T-helper 17 cell (primary cell): ENCODE measurements around the gene EHF. TPM values are rescaled to one million over a fixed set of nuclear protein-coding genes. Genes with fewer than 3 reads are reported as not detected.
"Not testable (repeated sequence)": the region's sequence is repeated elsewhere in the genome, so short reads cannot be mapped to it uniquely, and the experiment has no call there.

ENCODE experiments used
- ATAC-seq: fragments of 150-1000 bp; cut with Tn5 transposase; 2 replicates; pipeline ENCODE4 v1.10.0; 2021; ENCODE audit warnings: mild to moderate bottlenecking, moderate library complexity
- DNase-seq, 3 donors: peaks; one replicate each; pipeline versions ENCODE4 v3.0.0 to v3.0.0-alpha.2; 2020 to 2021
- H3K9me3 ChIP-seq: one replicate; pipeline ENCODE4 v1.7.0; 2013; ENCODE audit warnings: low read length, mild to moderate bottlenecking; ENCODE audit not compliant: control insufficient read depth, poor library complexity, severe bottlenecking
- H3K27ac Mint-ChIP-seq: one replicate; pipeline ENCODE4 v1.8.0; 2022; ENCODE audit warnings: mild to moderate bottlenecking, moderate library complexity, mixed read lengths
- H3K27me3 Mint-ChIP-seq: one replicate; pipeline ENCODE4 v1.8.0; 2022; ENCODE audit warnings: mixed read lengths
- H3K36me3 Mint-ChIP-seq: one replicate; pipeline ENCODE4 v1.8.0; 2022; ENCODE audit warnings: low read depth, mixed read lengths
- H3K4me1 Mint-ChIP-seq: one replicate; pipeline ENCODE4 v1.8.0; 2022; ENCODE audit warnings: mild to moderate bottlenecking, mixed read lengths
- H3K4me3 Mint-ChIP-seq: one replicate; pipeline ENCODE4 v1.8.0; 2022; ENCODE audit warnings: mild to moderate bottlenecking, moderate library complexity, mixed read lengths
- total RNA-seq, 4 donors: library from RNA in 2 of 4; stranded (reverse) in 2 of 4; gene quantifications; one replicate each; pipeline ENCODE4 v1.2.3 and lab custom pipeline; 2022 to 2026

EHF gene
- total RNA-seq, 2 donors from 2014 or later = 0.34 to 0.65 TPM

DNA sequence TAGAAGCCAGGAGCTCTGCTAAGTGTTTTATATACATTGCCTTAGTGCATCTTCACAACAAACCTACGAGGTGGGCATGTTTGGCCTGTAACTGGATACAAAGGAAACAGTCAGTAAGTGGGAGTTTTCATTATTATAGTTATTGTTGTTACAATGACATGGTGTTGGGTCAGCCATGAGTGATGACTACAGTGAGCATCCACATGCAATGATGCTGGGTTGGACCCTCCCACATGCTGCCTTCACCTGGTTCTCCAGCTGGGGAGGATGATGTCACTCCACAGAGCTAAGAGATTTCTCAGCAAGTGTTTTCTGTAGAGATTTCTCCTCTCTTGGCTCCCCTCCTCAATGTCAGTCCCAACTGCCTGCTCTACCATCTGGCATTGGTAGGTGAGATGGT, 59.3 kb downstream of the EHF start:
- H3K4me3 Mint-ChIP-seq = no peak overlapping the region
- no peaks in the 10 kb centered on the region for H3K4me1 Mint-ChIP-seq
- ATAC-seq (no peak), DNase-seq (no peak)
- H3K27me3 Mint-ChIP-seq = peaks cover 29% of the 10 kb centered on the region
- H3K36me3 Mint-ChIP-seq = no peaks in the 10 kb centered on the region
- H3K9me3 ChIP-seq = no peaks in the 10 kb centered on the region
- H3K27ac Mint-ChIP-seq = no peak overlapping the region

DNA sequence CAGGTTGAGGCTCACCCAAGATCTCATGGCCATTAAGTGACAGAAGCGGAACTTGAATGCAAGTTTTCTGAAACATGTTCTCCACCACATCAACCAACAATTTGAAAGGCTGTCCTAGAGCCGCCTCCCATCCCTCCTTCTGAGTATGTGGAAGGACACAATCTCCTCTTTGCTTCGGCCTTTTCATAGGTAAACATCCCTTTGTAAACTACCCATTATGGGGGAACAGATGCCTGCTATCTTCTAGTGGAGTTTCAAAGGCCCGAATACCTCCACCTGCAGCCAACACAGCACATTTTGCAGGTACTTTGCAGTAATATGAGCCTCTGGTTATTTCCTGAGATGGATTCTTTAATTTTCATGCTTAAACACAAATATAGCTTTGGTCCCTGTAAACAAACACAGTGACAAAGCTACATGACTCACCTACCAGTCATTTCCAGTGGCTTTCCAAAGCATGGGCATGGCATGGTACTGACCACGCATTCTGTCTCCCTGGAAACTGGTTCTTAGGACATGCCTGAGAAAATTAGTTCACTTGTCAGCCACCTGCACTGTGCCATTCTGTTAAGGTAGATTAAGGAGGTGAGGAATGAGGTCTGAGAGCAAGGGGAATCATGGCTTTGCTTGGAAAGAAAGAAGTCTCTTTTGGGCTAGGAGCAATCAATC, 60.2 kb downstream of the EHF start:
- no peak for DNase-seq
- no peaks in the 10 kb centered on the region for H3K4me1 Mint-ChIP-seq

DNA sequence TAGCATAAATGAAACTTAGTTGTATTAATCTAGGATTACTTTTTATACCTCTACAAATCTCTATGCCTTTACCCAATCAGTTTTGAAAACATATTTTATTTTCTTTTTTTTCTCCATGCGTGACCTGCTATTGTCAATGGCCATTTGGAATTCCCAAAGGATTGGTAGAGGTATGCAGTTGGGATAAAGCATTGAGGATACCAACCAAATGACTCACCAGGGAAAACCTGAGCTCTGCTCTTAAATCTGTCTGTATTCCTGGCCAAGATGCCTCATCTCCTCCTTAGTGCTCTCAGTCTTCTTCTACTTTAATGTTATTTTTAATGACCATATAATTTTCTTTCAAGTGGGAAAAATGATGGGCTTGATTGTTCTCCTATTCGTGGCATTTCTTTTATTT, 61.9 kb downstream of the EHF start:
- H3K9me3 ChIP-seq = no peaks in the 10 kb centered on the region
- ATAC-seq (no peak), DNase-seq (no peak)
- Mint-ChIP-seq H3K4me3 (no peak overlapping the region), H3K27me3 (peaks cover 13% of the 10 kb centered on the region), H3K36me3 (no peaks in the 10 kb centered on the region), H3K4me1 (no peaks in the 10 kb centered on the region), H3K27ac (no peak overlapping the region)

More for the DNA sequence above, 60.2 kb downstream of the EHF start:
- no peaks in the 10 kb centered on the region for H3K9me3 ChIP-seq
- no peaks in the 10 kb centered on the region for H3K36me3 Mint-ChIP-seq
- H3K4me3 Mint-ChIP-seq = no peak overlapping the region
- H3K27me3 Mint-ChIP-seq = peaks cover 25% of the 10 kb centered on the region
- H3K27ac Mint-ChIP-seq = no peak overlapping the region
- no peak for ATAC-seq

DNA sequence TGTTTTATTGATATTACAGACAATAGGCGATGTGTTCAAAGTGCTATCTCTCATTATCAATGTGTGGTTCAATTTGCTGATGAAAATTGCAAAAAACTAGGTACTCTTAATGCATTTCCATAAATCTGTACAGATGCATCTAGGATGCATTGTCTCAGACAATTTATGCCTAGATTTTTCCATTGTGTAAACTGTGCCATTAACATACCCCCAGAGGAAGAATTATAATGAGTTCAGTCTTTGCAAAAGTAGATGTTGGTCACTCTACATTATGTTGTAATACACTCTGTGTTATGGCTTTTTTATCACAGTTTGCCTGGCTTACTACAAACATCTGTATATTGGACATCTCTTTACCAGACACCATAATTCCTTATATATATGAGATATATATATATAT, 62.5 kb downstream of the EHF start:
- H3K4me1 Mint-ChIP-seq = no peaks in the 10 kb centered on the region
- H3K9me3 ChIP-seq = no peaks in the 10 kb centered on the region
- DNase-seq (no peak), ATAC-seq (no peak)
- H3K4me3 Mint-ChIP-seq = no peak overlapping the region
- no peak overlapping the region for H3K27ac Mint-ChIP-seq
- H3K36me3 Mint-ChIP-seq = no peaks in the 10 kb centered on the region
- H3K27me3 Mint-ChIP-seq = peaks cover 8% of the 10 kb centered on the region

DNA sequence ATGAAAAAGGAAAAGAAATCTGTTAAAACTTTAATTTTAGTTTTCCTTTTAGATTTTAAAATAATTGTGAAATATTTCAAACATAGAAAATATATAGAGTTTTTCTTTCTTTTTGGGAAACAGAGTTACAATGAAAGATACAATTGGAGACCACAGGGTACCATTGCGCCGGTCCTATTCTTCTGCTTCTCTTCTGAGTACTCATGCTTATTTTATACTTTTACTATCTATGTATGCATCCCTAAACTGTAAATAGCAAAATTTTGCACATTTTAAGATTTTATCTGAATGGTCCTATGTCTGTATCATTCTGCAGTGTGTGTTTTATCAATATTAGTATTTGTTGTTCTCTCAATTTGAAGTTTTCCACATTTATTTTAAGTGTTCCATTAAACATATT, 65.0 kb downstream of the EHF start:
- Mint-ChIP-seq H3K4me1 (no peaks in the 10 kb centered on the region), H3K4me3 (no peak overlapping the region), H3K27ac (no peak overlapping the region), H3K36me3 (no peaks in the 10 kb centered on the region), H3K27me3 (no peaks in the 10 kb centered on the region)
- H3K9me3 ChIP-seq = no peaks in the 10 kb centered on the region
- no peak for ATAC-seq
- DNase-seq = no peak

DNA sequence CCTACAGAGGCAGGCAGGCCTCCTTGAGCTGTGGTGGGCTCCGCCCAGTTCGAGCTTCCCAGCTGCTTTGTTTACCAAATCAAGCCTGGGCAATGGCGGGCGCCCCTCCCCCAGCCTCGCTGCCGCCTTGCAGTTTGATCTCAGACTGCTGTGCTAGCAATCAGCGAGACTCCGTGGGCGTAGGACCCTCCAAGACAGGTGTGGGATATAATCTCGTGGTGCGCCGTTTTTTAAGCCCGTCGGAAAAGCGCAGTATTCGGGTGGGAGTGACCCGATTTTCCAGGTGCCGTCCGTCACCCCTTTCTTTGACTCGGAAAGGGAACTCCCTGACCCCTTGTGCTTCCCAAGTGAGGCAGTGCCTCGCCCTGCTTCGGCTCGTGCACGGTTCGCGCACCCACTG, 71.4 kb downstream of the EHF start:
- H3K27ac Mint-ChIP-seq, H3K27me3 Mint-ChIP-seq, H3K9me3 ChIP-seq, H3K36me3 Mint-ChIP-seq, DNase-seq, H3K4me3 Mint-ChIP-seq, H3K4me1 Mint-ChIP-seq, ATAC-seq: not testable (repeated sequence)

DNA sequence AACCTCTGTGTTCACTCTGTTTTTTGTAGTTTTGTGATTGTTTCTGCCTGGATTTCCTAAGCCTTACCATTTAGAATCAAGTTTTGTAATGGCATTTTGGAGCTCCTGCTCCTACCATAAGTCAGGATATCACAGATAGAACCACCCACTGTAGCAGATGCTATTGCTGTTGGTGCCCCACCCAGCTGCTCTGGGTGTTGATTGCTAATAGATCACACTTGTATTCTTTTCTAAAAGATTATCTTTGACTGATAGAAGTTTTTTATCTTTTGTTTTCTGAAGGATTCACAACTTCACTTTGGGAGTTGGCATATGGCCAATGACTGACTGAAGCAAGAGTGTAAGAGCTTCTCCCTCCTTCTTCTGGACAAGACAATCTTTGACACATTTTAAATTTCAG, 76.0 kb downstream of the EHF start:
- no peak overlapping the region for H3K4me3 Mint-ChIP-seq
- ATAC-seq (no peak), DNase-seq (no peak)
- H3K9me3 ChIP-seq = peaks cover 3% of the 10 kb centered on the region
- H3K36me3 Mint-ChIP-seq = peaks cover 2% of the 10 kb centered on the region
- H3K4me1 Mint-ChIP-seq = no peaks in the 10 kb centered on the region
- H3K27me3 Mint-ChIP-seq = peaks cover 19% of the 10 kb centered on the region
- H3K27ac Mint-ChIP-seq = no peak overlapping the region

DNA sequence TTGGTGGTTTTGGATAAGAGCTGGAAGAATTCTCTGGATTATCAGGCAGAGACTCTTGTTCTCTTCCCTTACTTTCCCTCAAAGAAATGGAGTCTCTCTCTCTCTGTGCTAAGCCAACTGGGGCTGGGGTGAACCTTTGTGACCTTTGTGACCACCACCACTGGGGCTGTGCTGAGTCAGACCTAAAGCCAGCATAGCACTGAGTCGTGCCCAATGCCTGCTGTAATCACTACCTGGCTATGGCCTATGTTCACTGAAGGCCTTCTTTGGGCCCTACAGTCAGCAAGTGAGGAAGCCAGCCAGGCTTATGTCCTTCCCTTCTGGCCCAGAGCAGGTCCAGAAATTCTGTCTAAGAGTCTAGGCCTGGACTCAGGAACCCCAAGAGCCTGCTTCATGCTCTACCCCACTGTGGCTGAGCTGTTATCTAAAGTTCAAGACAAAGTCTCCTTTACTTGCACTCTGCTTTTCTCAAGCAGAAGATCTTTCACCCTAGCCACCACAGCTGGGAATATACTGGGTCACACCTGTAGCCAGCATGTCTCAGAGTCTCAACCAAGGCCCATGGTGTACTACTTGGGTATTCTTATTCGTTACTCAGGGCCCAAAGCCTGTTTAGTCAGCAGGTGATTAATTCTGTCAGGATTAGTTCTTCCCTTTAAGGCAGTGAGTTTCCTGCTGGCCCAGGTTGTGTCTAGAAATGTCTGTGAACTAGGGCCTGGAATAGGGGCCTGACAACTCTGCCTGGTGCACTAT, 86.0 kb downstream of the EHF start:
- DNase-seq = no peak
- no peak overlapping the region for H3K4me3 Mint-ChIP-seq
- H3K36me3 Mint-ChIP-seq = no peaks in the 10 kb centered on the region
- peaks cover 2% of the 10 kb centered on the region for H3K9me3 ChIP-seq
- no peak overlapping the region for H3K27ac Mint-ChIP-seq
- ATAC-seq = no peak
- peaks cover 8% of the 10 kb centered on the region for H3K27me3 Mint-ChIP-seq
- H3K4me1 Mint-ChIP-seq = no peaks in the 10 kb centered on the region

DNA sequence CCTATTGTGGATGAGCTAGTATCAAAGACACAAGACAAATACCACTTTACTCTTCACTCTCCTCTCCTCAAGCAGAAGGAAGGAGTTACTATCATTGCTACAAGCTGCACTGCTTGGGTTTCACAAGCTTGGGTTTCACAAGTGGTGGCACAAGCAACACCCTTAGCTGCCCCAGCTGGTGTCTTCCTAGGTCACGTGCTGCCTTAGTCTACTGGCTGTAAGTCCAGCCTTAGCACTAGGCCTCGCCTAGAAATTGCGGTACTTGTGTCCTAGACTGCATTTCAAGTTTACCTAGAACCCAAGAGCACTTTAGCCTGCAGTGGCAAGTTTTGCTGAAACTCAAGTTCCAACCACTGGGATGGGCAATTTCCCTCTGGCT, 86.6 kb downstream of the EHF start:
- peaks cover 2% of the 10 kb centered on the region for H3K9me3 ChIP-seq
- H3K4me3 Mint-ChIP-seq = no peak overlapping the region
- no peaks in the 10 kb centered on the region for H3K4me1 Mint-ChIP-seq
- ATAC-seq (no peak), DNase-seq (no peak)
- H3K36me3 Mint-ChIP-seq = no peaks in the 10 kb centered on the region
- no peak overlapping the region for H3K27ac Mint-ChIP-seq
- peaks cover 5% of the 10 kb centered on the region for H3K27me3 Mint-ChIP-seq

Other genes starting within 250 kb of the EHF start
- gene CAT, start 182.2 kb upstream of the EHF start, total RNA-seq = 10 to 100 TPM; 22.2 to 27.8 TPM
- not detected for gene ELF5, start 107.3 kb upstream of the EHF start, total RNA-seq